Measurements from ENCODE around the gene PDE4B.
A peak's percentile ranks its signal among the peaks of the same experiment; 100 is the strongest.

- TF ChIP-seq EP300 (IDR thresholded peaks at IDR 0.05; ENCODE audit: low read length) (no peak), CTCF (IDR thresholded peaks at IDR 0.05 in 2 of 3, conservative IDR thresholded peaks at IDR 0.05 in 1 of 3; ENCODE audit: insufficient read depth in 2 of 3, low read depth in 1 of 3, low read length in 3 of 3) (0 out of 6 replicates have a peak, but pooled peaks of 1 of the 3 experiments have one; percentile 3), L3MBTL2 (IDR thresholded peaks at IDR 0.05) (no peak), E2F3 (CRISPR knock-in tag; IDR thresholded peaks at IDR 0.05) (no peak), SIN3A (IDR thresholded peaks at IDR 0.05; ENCODE audit: borderline replicate concordance in 2 of 2, control insufficient read depth in 1 of 2, low read depth in 2 of 2, low read length in 2 of 2) (no peak), HDAC6 (IDR thresholded peaks at IDR 0.05; ENCODE audit: low read depth, low read length) (no peak), BRCA1 (IDR thresholded peaks at IDR 0.05) (no peak), BRCA1 (CRISPR knock-in tag; IDR thresholded peaks at IDR 0.05) (no peak), HNRNPUL1 (IDR thresholded peaks at IDR 0.05; ENCODE audit: low read length) (no peak), POLR2AphosphoS5 (IDR thresholded peaks at IDR 0.05; ENCODE audit: control insufficient read depth, insufficient read depth, low read depth, low read length) (no peak), ZNF184 (CRISPR knock-in tag; IDR thresholded peaks at IDR 0.05) (no peak)
Measured at GRCh38 chr1:66084442-66084841, 291.7 kb downstream of the PDE4B start.
